GM12892 (cell line): ENCODE data around the gene DNAJC13.

Experiments
- DNase-seq: peaks from one replicate; pipeline ENCODE4 v3.0.0; 2011; ENCODE audit not compliant: insufficient read length
- FAIRE-seq: peaks from 2 replicates; lab custom pipeline; 2011; peaks lifted over from hg19 to GRCh38; lab: Jason Lieb, UNC
- POLR2A ChIP-seq: IDR thresholded peaks from 2 replicates; pipeline ENCODE4 v1.6.1; 2011; ENCODE audit warnings: low read depth, low read length, control low read depth
- POLR2AphosphoS5 ChIP-seq: IDR thresholded peaks from 2 replicates; pipeline ENCODE4 v1.6.1; 2011; ENCODE audit warnings: low read depth, low read length, control low read depth
- TAF1 ChIP-seq: IDR thresholded peaks from 2 replicates; pipeline ENCODE4 v1.6.1; 2011; ENCODE audit warnings: low read depth, mild to moderate bottlenecking, control low read depth, low read length, borderline replicate concordance

DNAJC13 gene

DNA sequence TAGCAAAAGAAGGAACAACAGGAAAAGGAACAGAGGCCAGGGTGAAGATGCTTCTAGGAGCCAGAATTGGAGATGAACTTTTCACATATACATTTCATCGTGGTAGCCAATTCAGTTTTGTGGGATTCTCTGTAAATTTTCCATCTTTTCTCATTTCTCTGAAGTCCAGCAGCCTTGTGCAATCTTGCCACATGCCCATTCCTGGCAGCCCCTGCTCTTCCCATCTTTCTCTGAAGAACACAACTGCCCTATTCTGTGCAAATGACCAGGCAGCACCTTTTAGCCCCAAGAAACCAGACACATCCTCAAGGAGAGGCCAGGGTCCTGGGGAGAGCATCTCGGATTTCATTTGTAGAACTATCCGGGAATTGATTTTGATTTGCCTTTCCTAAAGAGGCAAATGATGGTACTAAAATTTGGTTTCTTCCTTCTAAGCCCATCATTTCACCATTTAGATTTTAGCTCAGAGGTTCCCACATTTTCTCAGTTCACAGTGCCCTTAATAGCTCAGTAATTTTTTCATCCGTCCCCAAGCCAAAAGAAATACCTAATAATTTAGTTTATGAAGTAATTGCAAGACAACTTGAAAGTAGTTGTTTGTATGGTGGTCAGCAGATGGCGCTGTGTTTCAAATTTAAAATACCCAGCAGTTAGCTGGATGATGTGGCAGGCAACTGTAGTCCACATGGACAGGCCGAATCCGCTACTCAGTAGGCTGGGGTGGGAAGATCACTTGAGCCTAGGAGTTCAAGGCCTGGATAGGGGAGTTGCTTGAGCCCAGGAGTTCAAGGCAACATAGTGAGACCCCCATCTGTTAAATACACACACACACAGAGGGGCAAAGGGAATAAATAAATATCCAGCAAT, 118.5 kb downstream of the DNAJC13 start:
- TF ChIP-seq TAF1 = no peak
- no peak for TF ChIP-seq POLR2A
- FAIRE-seq = peak; percentile 90

DNA sequence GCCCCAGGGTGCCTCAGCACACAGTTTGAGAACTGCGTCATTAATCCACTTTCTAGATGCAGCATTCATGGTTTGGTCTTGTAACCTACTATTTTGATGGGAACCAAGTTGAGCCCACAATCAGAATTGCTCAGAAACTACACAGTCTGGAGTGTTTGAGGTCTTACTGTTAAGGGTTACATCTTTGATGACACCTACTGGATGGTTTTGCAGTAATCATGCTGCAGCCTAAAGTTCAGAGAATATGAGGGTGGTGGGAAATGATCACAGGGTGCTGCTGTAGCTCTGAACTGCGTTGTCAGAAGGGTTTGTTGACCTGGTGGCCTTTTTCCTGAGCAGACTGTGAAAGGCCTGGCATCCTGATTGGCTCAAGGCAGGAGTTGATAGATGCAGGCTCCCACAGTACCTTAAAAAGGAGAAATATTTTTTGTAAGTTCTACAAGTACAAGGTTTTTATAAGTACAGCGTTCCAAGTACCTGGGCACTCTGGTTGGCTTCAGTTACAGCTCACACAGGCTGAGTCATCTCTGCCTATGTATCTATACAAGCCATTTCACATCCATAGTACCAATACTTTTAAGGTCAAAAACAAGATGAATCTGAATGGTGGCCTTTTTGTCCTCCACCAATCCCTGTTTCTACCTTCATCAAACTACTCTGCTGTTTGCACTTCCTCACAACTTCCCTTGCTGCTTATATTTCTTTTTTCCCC, 119.3 kb downstream of the DNAJC13 start:
- DNase-seq (no peak), FAIRE-seq (no peak)
- TF ChIP-seq POLR2AphosphoS5 (no peak), TAF1 (no peak), POLR2A (no peak)

More for the DNA sequence above, 118.5 kb downstream of the DNAJC13 start:
- DNase-seq = peak; percentile 13

GRCh38 chr3:132537297-132537696, 120.0 kb downstream of the DNAJC13 start:
- TF ChIP-seq POLR2AphosphoS5 = no peak
- no peak for TF ChIP-seq POLR2A
- no peak for TF ChIP-seq TAF1
- peak; percentile 40 for FAIRE-seq
- no peak for DNase-seq

- TF ChIP-seq POLR2A = no peak
- no peak for TF ChIP-seq POLR2AphosphoS5
- TF ChIP-seq TAF1 = no peak
- DNase-seq (no peak), FAIRE-seq (no peak)
These were observed 120.8 kb downstream of the DNAJC13 start for GRCh38 chr3:132538072-132538471.

GRCh38 chr3:132539681-132540080, 122.4 kb downstream of the DNAJC13 start:
- no peak for FAIRE-seq
- no peak for DNase-seq
- no peak for TF ChIP-seq POLR2AphosphoS5
- no peak for TF ChIP-seq POLR2A
- no peak for TF ChIP-seq TAF1

DNA sequence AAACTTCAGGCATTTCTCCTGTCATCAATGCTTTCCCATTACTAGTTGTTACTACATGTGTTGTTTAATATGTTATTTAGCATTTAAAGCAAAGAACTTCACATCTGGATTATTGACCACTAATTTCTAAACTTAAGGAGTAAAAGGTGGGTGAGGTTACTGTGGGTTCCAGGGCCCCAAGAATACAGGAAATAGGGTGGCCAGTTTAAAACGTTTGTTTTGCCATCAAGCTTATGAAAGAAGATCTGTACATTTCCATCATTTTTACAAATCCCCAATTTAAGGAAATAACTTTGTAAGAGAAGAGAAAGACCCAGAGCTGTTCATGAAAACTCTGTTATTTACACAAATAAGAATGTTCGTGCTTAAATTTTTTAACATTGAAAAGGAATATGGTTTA, 125.3 kb downstream of the DNAJC13 start:
- DNase-seq (no peak), FAIRE-seq (no peak)
- no peak for TF ChIP-seq POLR2A
- no peak for TF ChIP-seq TAF1
- TF ChIP-seq POLR2AphosphoS5 = no peak

- DNase-seq = no peak
- no peak for TF ChIP-seq POLR2A
- no peak for TF ChIP-seq POLR2AphosphoS5
- no peak for TF ChIP-seq TAF1
- FAIRE-seq = no peak
These were observed 125.9 kb downstream of the DNAJC13 start for GRCh38 chr3:132543011-132543739.

DNA sequence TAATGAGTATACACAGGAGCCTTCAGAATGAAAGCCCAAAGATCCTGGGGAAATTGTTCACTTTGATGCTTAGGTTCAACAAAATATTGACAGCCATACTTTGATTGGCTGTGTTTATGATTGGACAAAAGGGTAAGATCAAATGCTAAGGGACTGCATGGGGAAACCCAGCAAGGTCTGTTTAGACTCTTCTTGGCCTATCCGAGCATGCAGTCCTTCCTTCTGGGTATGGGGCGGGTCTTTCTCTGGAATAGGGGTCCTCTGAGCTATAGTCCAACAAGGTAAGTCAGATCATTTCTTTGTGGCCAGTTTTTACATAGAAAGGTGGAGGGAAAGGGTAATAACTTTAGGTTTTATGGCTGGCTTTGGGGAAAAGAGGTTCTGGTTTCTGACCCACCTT, 126.8 kb downstream of the DNAJC13 start:
- FAIRE-seq = no peak
- DNase-seq = no peak
- TF ChIP-seq POLR2A (no peak), POLR2AphosphoS5 (no peak), TAF1 (no peak)

DNA sequence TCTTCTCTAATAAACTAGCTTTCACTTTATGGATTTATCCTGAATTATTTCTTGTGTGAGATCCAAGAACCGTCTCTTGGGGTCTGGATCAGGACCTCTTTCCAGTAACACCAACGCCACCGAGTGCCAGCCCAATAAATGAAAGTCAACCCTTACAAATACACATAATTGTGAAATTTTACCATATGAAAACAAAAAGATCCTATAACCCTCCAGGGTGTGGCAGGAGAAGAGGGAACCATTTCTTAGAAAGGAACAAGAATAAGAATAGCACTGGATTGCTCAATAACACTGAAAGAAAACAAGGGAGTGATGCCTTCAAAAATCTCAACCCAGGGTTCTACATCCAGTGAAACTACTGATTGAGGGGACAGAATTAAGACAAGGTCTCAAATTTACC, 128.2 kb downstream of the DNAJC13 start:
- DNase-seq (no peak), FAIRE-seq (no peak)
- TF ChIP-seq POLR2A = no peak
- TF ChIP-seq POLR2AphosphoS5 = no peak
- no peak for TF ChIP-seq TAF1

DNA sequence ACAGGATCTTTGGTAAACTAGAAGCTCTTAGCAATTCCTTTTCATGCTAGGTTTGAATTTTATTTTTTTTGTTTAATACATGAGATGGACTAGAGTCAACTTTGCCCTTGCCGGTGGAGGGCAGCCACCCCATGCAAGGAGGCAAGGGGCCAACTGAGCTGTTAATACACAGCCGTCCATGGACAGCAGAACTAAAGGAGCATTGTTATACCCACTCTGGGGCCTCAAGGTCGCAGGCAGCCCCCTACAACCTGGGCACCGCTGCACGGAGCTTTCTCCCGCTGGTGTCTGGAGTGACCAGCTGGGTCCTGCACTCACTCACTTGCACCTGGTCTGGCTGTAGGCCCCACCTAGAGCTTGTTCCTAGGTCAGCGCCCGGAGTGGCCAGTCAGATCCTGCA, 131.9 kb downstream of the DNAJC13 start:
- DNase-seq = no peak
- FAIRE-seq = no peak
- TF ChIP-seq POLR2AphosphoS5 = no peak
- TF ChIP-seq POLR2A = no peak
- TF ChIP-seq TAF1 = no peak

- FAIRE-seq = no peak
- no peak for DNase-seq
- TF ChIP-seq POLR2AphosphoS5 = no peak
- TF ChIP-seq POLR2A = no peak
These were observed 132.7 kb downstream of the DNAJC13 start for GRCh38 chr3:132549890-132550578.

DNA sequence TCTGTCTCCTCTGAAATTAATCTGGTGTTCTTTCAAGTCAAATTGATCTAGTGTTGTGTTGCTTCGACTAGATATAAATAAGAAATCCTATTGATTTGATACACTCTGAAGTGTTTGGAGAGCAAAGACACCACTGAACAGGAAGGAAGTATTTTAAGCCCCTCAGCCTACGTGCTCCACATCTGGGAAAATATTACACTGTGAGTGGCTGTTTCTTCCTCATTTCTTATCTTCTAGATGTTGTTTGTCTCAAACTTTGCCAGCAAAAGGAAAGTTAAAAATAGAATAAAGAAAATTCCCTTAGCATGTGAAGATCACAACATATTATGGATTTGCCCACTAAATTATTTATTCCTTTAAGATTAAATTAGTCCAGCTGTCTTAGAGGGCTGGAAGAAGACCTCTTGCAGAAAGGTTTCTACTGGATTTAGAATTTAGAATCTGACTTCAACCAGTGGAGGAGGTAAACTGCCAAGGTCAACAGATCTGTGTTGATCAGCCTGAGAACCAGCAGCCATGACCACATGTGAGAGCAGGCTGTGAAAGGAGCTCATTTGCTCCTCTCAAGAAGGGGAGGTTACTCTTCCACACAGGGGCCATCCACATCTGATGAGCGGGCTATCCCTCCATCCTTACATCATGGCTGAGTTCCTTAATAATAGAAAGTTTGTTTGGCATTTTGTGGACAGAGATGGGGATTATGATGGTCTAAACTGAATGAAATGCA, 133.4 kb downstream of the DNAJC13 start:
- no peak for TF ChIP-seq TAF1
- no peak for TF ChIP-seq POLR2A
- no peak for TF ChIP-seq POLR2AphosphoS5
- FAIRE-seq (no peak), DNase-seq (no peak)
